ENCODE data around the gene HCN4. TPM values are rescaled to one million over a fixed set of nuclear protein-coding genes. Genes with fewer than 3 reads are reported as not detected.

Gene HCN4
- total RNA-seq, 2 donors from 2014 or later = 0.82 to 3.1 TPM

- H3K27ac Mint-ChIP-seq = no peak overlapping the region
- DNase-seq = no peak
- no peaks in the 10 kb centered on the region for H3K36me3 ChIP-seq (ENCODE audit: control insufficient read depth, insufficient read depth, low read length)
These were observed 39.8 kb downstream of the HCN4 start for GRCh38 chr15:73328981-73329380.

GRCh38 chr15:73328149-73328820, 40.5 kb downstream of the HCN4 start:
- no peak for TF ChIP-seq CTCF (conservative IDR thresholded peaks at IDR 0.05)
- Mint-ChIP-seq H3K36me3 (ENCODE audit: low read depth) (no peaks in the 10 kb centered on the region), H3K27ac (peak overlapping the region; percentile 42), H3K4me1 (no peaks in the 10 kb centered on the region), H3K27me3 (ENCODE audit: insufficient read depth) (no peaks in the 10 kb centered on the region), H3K4me3 (no peak overlapping the region), H3K9me3 (no peaks in the 10 kb centered on the region)
- Histone ChIP-seq H3K4me3 (ENCODE audit: low read length) (no peak overlapping the region), H3K36me3 (ENCODE audit: control insufficient read depth, insufficient read depth, low read length) (no peaks in the 10 kb centered on the region), H3K27me3 (ENCODE audit: control insufficient read depth, insufficient read depth, low read length, poor library complexity, severe bottlenecking) (no peaks in the 10 kb centered on the region), H3K27ac (ENCODE audit: low read depth, low read length) (no peak overlapping the region), H3K9me3 (ENCODE audit: control insufficient read depth, low read length) (no peaks in the 10 kb centered on the region), H3K9ac (ENCODE audit: extremely low read depth, low read length, poor library complexity, severe bottlenecking) (no peak overlapping the region), H3K4me1 (ENCODE audit: control insufficient read depth, insufficient read depth, low read length) (no peaks in the 10 kb centered on the region)
- DNase-seq = no peak
- WGBS, 2 experiments (ENCODE audit: insufficient coverage in 1 of 2, insufficient read length in 1 of 2) = 91% methylated on average over 8 to 12 of the region's 12 CpGs

More at GRCh38 chr15:73328981-73329380, 39.8 kb downstream of the HCN4 start:
- H3K9me3 ChIP-seq (ENCODE audit: control insufficient read depth, low read length) = no peaks in the 10 kb centered on the region
- Mint-ChIP-seq H3K9me3 (no peaks in the 10 kb centered on the region), H3K27me3 (ENCODE audit: insufficient read depth) (no peaks in the 10 kb centered on the region), H3K36me3 (ENCODE audit: low read depth) (no peaks in the 10 kb centered on the region), H3K4me3 (no peak overlapping the region), H3K4me1 (no peaks in the 10 kb centered on the region)
- H3K27ac ChIP-seq (ENCODE audit: low read depth, low read length) = no peak overlapping the region
- no peaks in the 10 kb centered on the region for H3K27me3 ChIP-seq (ENCODE audit: control insufficient read depth, insufficient read depth, low read length, poor library complexity, severe bottlenecking)
- 94 to 100% methylated on average over 6 to 10 of the region's 10 CpGs for WGBS, 2 experiments (ENCODE audit: insufficient coverage in 1 of 2, insufficient read length in 1 of 2)
- H3K9ac ChIP-seq (ENCODE audit: extremely low read depth, low read length, poor library complexity, severe bottlenecking) = no peak overlapping the region
- no peak overlapping the region for H3K4me3 ChIP-seq (ENCODE audit: low read length)
- no peak for TF ChIP-seq CTCF (conservative IDR thresholded peaks at IDR 0.05)
- H3K4me1 ChIP-seq (ENCODE audit: control insufficient read depth, insufficient read depth, low read length) = no peaks in the 10 kb centered on the region

GRCh38 chr15:73326157-73326556, 42.6 kb downstream of the HCN4 start:
- TF ChIP-seq CTCF (conservative IDR thresholded peaks at IDR 0.05) = no peak
- no peak overlapping the region for H3K4me3 Mint-ChIP-seq
- Histone ChIP-seq H3K4me1 (ENCODE audit: control insufficient read depth, insufficient read depth, low read length) (no peaks in the 10 kb centered on the region), H3K27me3 (ENCODE audit: control insufficient read depth, insufficient read depth, low read length, poor library complexity, severe bottlenecking) (no peaks in the 10 kb centered on the region), H3K36me3 (ENCODE audit: control insufficient read depth, insufficient read depth, low read length) (no peaks in the 10 kb centered on the region), H3K4me3 (ENCODE audit: low read length) (no peak overlapping the region), H3K9ac (ENCODE audit: extremely low read depth, low read length, poor library complexity, severe bottlenecking) (no peak overlapping the region), H3K9me3 (ENCODE audit: control insufficient read depth, low read length) (no peaks in the 10 kb centered on the region), H3K27ac (ENCODE audit: low read depth, low read length) (no peak overlapping the region)
- H3K9me3 Mint-ChIP-seq = no peaks in the 10 kb centered on the region
- no peaks in the 10 kb centered on the region for H3K27me3 Mint-ChIP-seq (ENCODE audit: insufficient read depth)
- no peak for DNase-seq
- no peak overlapping the region for H3K27ac Mint-ChIP-seq
- H3K36me3 Mint-ChIP-seq (ENCODE audit: low read depth) = no peaks in the 10 kb centered on the region
- no peaks in the 10 kb centered on the region for H3K4me1 Mint-ChIP-seq
- 81 to 84% methylated on average over 4 of the region's 4 CpGs for WGBS, 2 experiments (ENCODE audit: insufficient coverage in 1 of 2, insufficient read length in 1 of 2)
